Endothelial cell (in vitro differentiated cells): Measurements from ENCODE around the gene HBA2. TPM values are rescaled to one million over a fixed set of nuclear protein-coding genes. Genes with fewer than 3 reads are reported as not detected.

Experiments
- DNase-seq: peaks from one replicate; pipeline ENCODE4 v3.0.0; 2021; ENCODE audit warnings: low spot score
- H3K27ac Mint-ChIP-seq: one replicate; pipeline ENCODE4 v1.8.0; 2021; ENCODE audit warnings: mixed read lengths, inconsistent platforms; ENCODE audit not compliant: unreplicated experiment
- H3K27me3 Mint-ChIP-seq: one replicate; pipeline ENCODE4 v1.8.0; 2021; ENCODE audit warnings: mild to moderate bottlenecking, moderate library complexity, mixed read lengths, inconsistent platforms; ENCODE audit not compliant: unreplicated experiment
- H3K36me3 Mint-ChIP-seq: one replicate; pipeline ENCODE4 v1.8.0; 2021; ENCODE audit warnings: mild to moderate bottlenecking, low read depth, mixed read lengths, inconsistent platforms; ENCODE audit not compliant: unreplicated experiment
- H3K4me1 Mint-ChIP-seq: one replicate; pipeline ENCODE4 v1.8.0; 2021; ENCODE audit warnings: mild to moderate bottlenecking, mixed read lengths, inconsistent platforms; ENCODE audit not compliant: unreplicated experiment
- H3K4me3 Mint-ChIP-seq: one replicate; pipeline ENCODE4 v1.8.0; 2021; ENCODE audit warnings: mild to moderate bottlenecking, mixed read lengths, inconsistent platforms; ENCODE audit not compliant: unreplicated experiment
- H3K9me3 Mint-ChIP-seq: one replicate; pipeline ENCODE4 v1.8.0; 2021; ENCODE audit warnings: mixed read lengths, inconsistent platforms; ENCODE audit not compliant: unreplicated experiment
- total RNA-seq: library from RNA; stranded (reverse); fragmentation: NEBNext Ultra II Directional; extraction: Animal tissue kit (Norgen Biotek cat#: 25700); gene quantifications from one replicate; pipeline ENCODE4 v1.2.1, GENCODE V29; 2021; ENCODE audit not compliant: unreplicated experiment
- TF ChIP-seq, protein P1 (sequence below): fragments of 200-600 bp; sonication (generic); IDR thresholded peaks from one replicate; pipeline ENCODE4 v1.5.0; 2021; ENCODE audit warnings: antibody characterized with exemption; ENCODE audit not compliant: unreplicated experiment

HBA2 gene
- total RNA-seq, 1 donor from 2014 or later: not detected

DNA sequence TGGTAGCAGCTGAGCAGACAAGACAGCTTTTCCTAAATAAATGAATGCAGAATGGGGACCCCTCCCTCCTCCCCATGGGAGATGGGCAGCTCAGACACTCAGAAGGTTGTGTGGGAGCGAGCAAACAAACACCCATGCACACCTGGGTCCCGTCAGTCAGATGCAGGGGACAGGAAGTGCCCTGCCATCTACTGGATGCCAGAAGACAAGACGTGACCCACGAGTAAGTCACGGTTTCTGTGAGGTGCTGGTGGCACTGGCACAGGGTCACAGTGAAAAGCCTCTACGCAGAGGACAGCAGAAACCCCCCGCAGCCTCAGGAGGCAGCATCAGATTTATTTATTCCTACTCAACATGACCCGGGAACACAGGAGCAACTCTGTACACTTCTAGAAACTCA lies 16.0 kb downstream of the HBA2 start:
- peaks cover 49% of the 10 kb centered on the region for H3K36me3 Mint-ChIP-seq
- H3K27me3 Mint-ChIP-seq: no peaks in the 10 kb centered on the region
- H3K9me3 Mint-ChIP-seq: no peaks in the 10 kb centered on the region
- no peak overlapping the region for H3K4me3 Mint-ChIP-seq
- DNase-seq: no peak
- TF ChIP-seq, protein P1, sequence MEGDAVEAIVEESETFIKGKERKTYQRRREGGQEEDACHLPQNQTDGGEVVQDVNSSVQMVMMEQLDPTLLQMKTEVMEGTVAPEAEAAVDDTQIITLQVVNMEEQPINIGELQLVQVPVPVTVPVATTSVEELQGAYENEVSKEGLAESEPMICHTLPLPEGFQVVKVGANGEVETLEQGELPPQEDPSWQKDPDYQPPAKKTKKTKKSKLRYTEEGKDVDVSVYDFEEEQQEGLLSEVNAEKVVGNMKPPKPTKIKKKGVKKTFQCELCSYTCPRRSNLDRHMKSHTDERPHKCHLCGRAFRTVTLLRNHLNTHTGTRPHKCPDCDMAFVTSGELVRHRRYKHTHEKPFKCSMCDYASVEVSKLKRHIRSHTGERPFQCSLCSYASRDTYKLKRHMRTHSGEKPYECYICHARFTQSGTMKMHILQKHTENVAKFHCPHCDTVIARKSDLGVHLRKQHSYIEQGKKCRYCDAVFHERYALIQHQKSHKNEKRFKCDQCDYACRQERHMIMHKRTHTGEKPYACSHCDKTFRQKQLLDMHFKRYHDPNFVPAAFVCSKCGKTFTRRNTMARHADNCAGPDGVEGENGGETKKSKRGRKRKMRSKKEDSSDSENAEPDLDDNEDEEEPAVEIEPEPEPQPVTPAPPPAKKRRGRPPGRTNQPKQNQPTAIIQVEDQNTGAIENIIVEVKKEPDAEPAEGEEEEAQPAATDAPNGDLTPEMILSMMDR: no peak
- peaks cover 8% of the 10 kb centered on the region for H3K4me1 Mint-ChIP-seq
- H3K27ac Mint-ChIP-seq: no peak overlapping the region

DNA sequence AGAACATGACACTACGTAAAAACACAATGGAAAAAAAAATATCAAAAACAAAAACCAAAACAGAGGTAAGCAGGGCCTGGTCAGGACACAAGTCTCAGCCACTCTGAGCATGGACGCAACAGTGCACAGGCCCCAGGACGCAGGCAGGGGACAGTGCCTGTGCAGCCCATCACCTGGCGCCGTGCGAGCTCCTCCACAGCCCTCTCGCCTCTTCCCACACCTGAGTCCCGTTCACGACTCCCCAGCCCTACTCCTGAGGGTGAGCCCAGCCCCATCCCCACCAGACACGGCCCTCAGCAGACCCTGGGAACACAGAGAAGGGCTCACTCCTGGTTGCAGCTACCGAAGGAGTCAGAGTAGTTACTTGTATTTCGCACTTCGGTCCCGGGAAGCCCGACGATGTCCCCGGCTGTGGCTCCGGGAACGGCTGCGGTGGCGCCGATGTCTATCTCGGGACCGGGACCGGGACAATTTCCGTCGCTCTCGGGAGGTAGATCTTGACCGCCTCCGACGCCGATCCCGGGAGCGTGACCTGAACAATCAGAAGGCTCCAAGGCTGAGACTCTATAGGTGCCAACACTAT lies 17.0 kb downstream of the HBA2 start:
- H3K36me3 Mint-ChIP-seq: peaks cover 52% of the 10 kb centered on the region
- TF ChIP-seq, protein P1: no peak
- no peak for DNase-seq
- no peaks in the 10 kb centered on the region for H3K27me3 Mint-ChIP-seq
- peaks cover 8% of the 10 kb centered on the region for H3K4me1 Mint-ChIP-seq
- H3K9me3 Mint-ChIP-seq: no peaks in the 10 kb centered on the region
- H3K27ac Mint-ChIP-seq: no peak overlapping the region
- H3K4me3 Mint-ChIP-seq: peak overlapping the region; percentile 78

DNA sequence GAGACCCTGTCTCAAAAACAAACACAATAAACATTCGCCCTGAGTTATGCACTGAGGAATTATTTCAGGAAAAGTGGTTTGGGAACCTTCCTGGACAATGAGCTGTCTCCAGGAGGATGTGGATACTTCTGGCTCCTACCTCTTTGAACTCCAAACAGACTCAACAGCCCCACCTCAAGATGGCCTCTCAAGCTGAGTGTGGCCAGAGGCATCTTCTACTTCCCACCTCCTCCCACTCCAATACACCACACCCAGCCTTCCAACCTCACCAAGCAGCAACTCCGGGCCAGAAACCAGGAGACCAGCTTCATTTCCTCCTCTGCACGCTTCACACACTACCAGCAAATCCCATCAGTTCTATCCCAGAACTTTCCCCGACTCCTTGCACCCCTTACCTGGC lies 19.2 kb downstream of the HBA2 start:
- peak overlapping the region; percentile 4 for H3K27ac Mint-ChIP-seq
- peaks cover 8% of the 10 kb centered on the region for H3K4me1 Mint-ChIP-seq
- H3K9me3 Mint-ChIP-seq: no peaks in the 10 kb centered on the region
- no peaks in the 10 kb centered on the region for H3K27me3 Mint-ChIP-seq
- no peak for DNase-seq
- peaks cover 56% of the 10 kb centered on the region for H3K36me3 Mint-ChIP-seq
- TF ChIP-seq, protein P1: no peak
- H3K4me3 Mint-ChIP-seq: peak overlapping the region; percentile 40

DNA sequence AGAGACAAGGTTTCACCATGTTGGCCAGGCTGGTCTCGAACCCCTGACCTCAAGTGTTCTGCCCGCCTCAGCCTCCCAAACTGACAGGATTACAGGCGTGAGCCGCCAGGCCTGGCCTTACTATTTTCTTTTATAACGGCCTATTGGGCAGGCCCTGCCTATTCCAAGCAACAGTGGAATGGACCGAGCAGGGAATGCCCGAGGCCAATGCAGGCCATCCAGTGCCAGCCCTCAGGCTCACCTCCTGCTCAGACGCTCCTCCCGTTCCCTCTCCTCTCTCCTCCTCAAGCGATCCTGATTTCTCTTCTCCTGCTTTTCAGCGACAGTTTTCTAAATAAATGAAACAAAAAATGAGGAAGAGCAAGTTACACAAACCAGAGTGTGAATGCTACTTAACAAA lies 20.0 kb downstream of the HBA2 start:
- H3K4me3 Mint-ChIP-seq: no peak overlapping the region
- H3K36me3 Mint-ChIP-seq: peaks cover 54% of the 10 kb centered on the region
- no peaks in the 10 kb centered on the region for H3K27me3 Mint-ChIP-seq
- H3K27ac Mint-ChIP-seq: no peak overlapping the region
- DNase-seq: no peak
- no peaks in the 10 kb centered on the region for H3K9me3 Mint-ChIP-seq
- peaks cover 8% of the 10 kb centered on the region for H3K4me1 Mint-ChIP-seq
- TF ChIP-seq, protein P1: no peak

DNA sequence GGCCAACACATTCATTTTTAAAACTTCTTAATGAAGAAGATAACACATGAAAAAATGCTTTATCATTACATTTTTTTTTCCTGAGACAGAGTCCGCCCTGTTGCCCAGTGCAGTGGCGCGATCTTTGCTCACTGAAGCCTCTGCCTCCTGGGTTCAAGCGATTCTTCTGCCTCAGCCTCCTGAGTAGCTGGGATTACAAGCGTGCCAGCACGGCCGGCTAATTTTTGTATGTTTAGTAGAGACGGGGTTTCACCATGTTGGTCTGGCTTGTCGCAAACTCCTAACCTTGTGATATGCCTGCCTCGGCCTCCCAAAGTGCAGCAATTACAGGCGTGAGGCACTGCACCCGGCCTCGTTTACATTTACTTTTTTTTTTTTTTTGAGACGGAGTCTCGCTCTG lies 20.8 kb downstream of the HBA2 start:
- H3K27me3 Mint-ChIP-seq: no peaks in the 10 kb centered on the region
- peaks cover 8% of the 10 kb centered on the region for H3K4me1 Mint-ChIP-seq
- no peak for DNase-seq
- H3K36me3 Mint-ChIP-seq: peaks cover 55% of the 10 kb centered on the region
- no peak overlapping the region for H3K4me3 Mint-ChIP-seq
- H3K9me3 Mint-ChIP-seq: no peaks in the 10 kb centered on the region
- TF ChIP-seq, protein P1: no peak
- no peak overlapping the region for H3K27ac Mint-ChIP-seq
